HepG2 (cell line): ENCODE data around the gene TLR9. TPM values are rescaled to one million over a fixed set of nuclear protein-coding genes. Genes with fewer than 3 reads are reported as not detected.

Experiments used
- ATF5 ChIP-seq: sonication (generic); formaldehyde crosslinking; IDR thresholded peaks from 2 replicates; pipeline ENCODE4 v1.4.0; 2020; ENCODE audit warnings: mild to moderate bottlenecking, low read depth, missing genetic modification reagents
- BCL6 ChIP-seq: IDR thresholded peaks from 2 replicates; pipeline ENCODE4 v1.6.1; 2016; ENCODE audit warnings: missing genetic modification reagents, missing compliant biosample characterization
- DBP ChIP-seq: sonication (generic); formaldehyde crosslinking; IDR thresholded peaks from 2 replicates; pipeline ENCODE4 v1.4.0; 2020; ENCODE audit warnings: missing genetic modification reagents; ENCODE audit errors: not compliant biosample characterization
- DMAP1 ChIP-seq: IDR thresholded peaks from 2 replicates; pipeline ENCODE4 v1.6.1; 2016
- EP300 ChIP-seq, 3 experiments: sonication (generic) in 1 of 3; formaldehyde crosslinking in 1 of 3; IDR thresholded peaks; 2 replicates each; pipeline versions ENCODE4 v1.5.1 to v1.6.1; 2011 to 2020; ENCODE audit warnings: low read depth in 2 of 3, low read length in 2 of 3, borderline replicate concordance in 1 of 3, improper control_type of control experiment in 1 of 3, mild to moderate bottlenecking in 1 of 3, missing genetic modification reagents in 1 of 3, moderate library complexity in 1 of 3
- HOXA3 ChIP-seq: sonication (generic); formaldehyde crosslinking; IDR thresholded peaks from 2 replicates; pipeline ENCODE4 v1.5.0; 2020; ENCODE audit warnings: missing genetic modification reagents
- JUNB ChIP-seq: sonication (generic); formaldehyde crosslinking; IDR thresholded peaks from 2 replicates; pipeline ENCODE4 v1.8.0; 2022; ENCODE audit warnings: missing genetic modification reagents, mild to moderate bottlenecking, borderline replicate concordance
- MEIS1 ChIP-seq: sonication (generic); formaldehyde crosslinking; IDR thresholded peaks from 2 replicates; pipeline ENCODE4 v1.9.0; 2021; ENCODE audit warnings: mild to moderate bottlenecking, missing genetic modification reagents, moderate library complexity, borderline replicate concordance
- NCOA2 ChIP-seq: sonication (generic); formaldehyde crosslinking; IDR thresholded peaks from 2 replicates; pipeline ENCODE4 v1.8.0; 2022; ENCODE audit warnings: inconsistent platforms
- NFKB2 ChIP-seq: sonication (generic); formaldehyde crosslinking; IDR thresholded peaks from 2 replicates; pipeline ENCODE4 v1.4.0; 2020; ENCODE audit warnings: missing genetic modification reagents, borderline replicate concordance
- NONO ChIP-seq, 2 experiments: fragments of 450-650 bp in 1 of 2; sonication (generic) in 1 of 2; formaldehyde crosslinking in 1 of 2; IDR thresholded peaks in 1 of 2; conservative IDR thresholded peaks in 1 of 2; 2 replicates each; pipeline versions ENCODE4 v1.6.1 to v1.8.0; 2017 to 2022; ENCODE audit warnings: mild to moderate bottlenecking in 1 of 2, missing genetic modification reagents in 1 of 2, moderate library complexity in 1 of 2
- RARA ChIP-seq: IDR thresholded peaks from 2 replicates; pipeline ENCODE4 v1.6.1; 2016; ENCODE audit warnings: missing genetic modification reagents, missing compliant biosample characterization
- RARG ChIP-seq: sonication (generic); formaldehyde crosslinking; IDR thresholded peaks from 2 replicates; pipeline ENCODE4 v1.4.0; 2020; ENCODE audit warnings: low read depth, mild to moderate bottlenecking, missing genetic modification reagents
- REST ChIP-seq, 2 experiments: IDR thresholded peaks; 2 replicates each; pipeline ENCODE4 v1.6.1; 2011 to 2012; ENCODE audit warnings: low read length in 2 of 2, borderline replicate concordance in 1 of 2, low read depth in 1 of 2, mild to moderate bottlenecking in 1 of 2, moderate library complexity in 1 of 2
- TFAP4 ChIP-seq: sonication (generic); IDR thresholded peaks from 2 replicates; pipeline ENCODE4 v1.6.1; 2016; ENCODE audit warnings: low read depth, borderline replicate concordance
- ZNF138 ChIP-seq: sonication (generic); formaldehyde crosslinking; IDR thresholded peaks from 2 replicates; pipeline ENCODE4 v1.5.0; 2020; ENCODE audit warnings: mild to moderate bottlenecking, low read depth, missing genetic modification reagents
- ZNF160 ChIP-seq: sonication (generic); formaldehyde crosslinking; IDR thresholded peaks from 2 replicates; pipeline ENCODE4 v1.8.0; 2022; ENCODE audit warnings: mild to moderate bottlenecking, inconsistent platforms, missing genetic modification reagents
- ZNF460 ChIP-seq: sonication (generic); formaldehyde crosslinking; IDR thresholded peaks from 2 replicates; pipeline ENCODE4 v1.5.1; 2020; ENCODE audit warnings: missing genetic modification reagents, mild to moderate bottlenecking, borderline replicate concordance
- ZNF720 ChIP-seq: sonication (generic); formaldehyde crosslinking; IDR thresholded peaks from 2 replicates; pipeline ENCODE4 v1.4.0; 2020; ENCODE audit warnings: missing genetic modification reagents
- ZNF816 ChIP-seq: sonication (generic); formaldehyde crosslinking; IDR thresholded peaks from 2 replicates; pipeline ENCODE4 v1.8.0; 2022; ENCODE audit warnings: missing genetic modification reagents, mild to moderate bottlenecking, borderline replicate concordance
- polyA plus RNA-seq, 8 experiments: library from polyadenylated mRNA; depleted of rRNA in 3 of 8; stranded (reverse) in 7 of 8; unstranded in 1 of 8; fragments of >200 nt; fragmentation: Illumina TruSeq in 4 of 8; extraction: Trizol in 4 of 8; gene quantifications; 2 replicates each; pipeline versions ENCODE4 v1.2.1 to v1.2.3, GENCODE V29; 2011 to 2016; ENCODE audit warnings: low read depth in 4 of 8, missing spikeins in 1 of 8, mixed read lengths in 1 of 8; ENCODE audit not compliant: insufficient read depth in 1 of 8
- total RNA-seq, 5 experiments: library from RNA; depleted of rRNA; stranded (reverse); fragments of >200 nt; fragmentation: Illumina TruSeq; extraction: Trizol; gene quantifications; 2 replicates each; pipeline ENCODE4 v1.2.3, GENCODE V29; 2016; ENCODE audit warnings: low read depth in 1 of 5
- TF ChIP-seq, protein P1 (sequence below): IDR thresholded peaks from 2 replicates; pipeline ENCODE4 v1.6.1; 2018; ENCODE audit warnings: missing genetic modification reagents

Gene TLR9
- total and polyA plus RNA-seq, 2 of the 13 experiments (the other 11 are each of a cell fraction or from before 2014, with no cell fraction given): not detected

GRCh38 chr3:52176951-52177700 is 48.3 kb downstream of the TLR9 start (continued):
- TF ChIP-seq TFAP4: peak; percentile 5; the same call in 1 of the 2 replicates
- TF ChIP-seq RARG (CRISPR knock-in tag): no peak
- TF ChIP-seq ZNF460 (CRISPR knock-in tag): peak; percentile 29; the same call in 1 of the 2 replicates
- TF ChIP-seq BCL6 (CRISPR knock-in tag): peak; percentile 55; the same call in 1 of the 2 replicates
- TF ChIP-seq MEIS1 (CRISPR knock-in tag): peak; percentile 82
- no peak for TF ChIP-seq JUNB (CRISPR knock-in tag)
- TF ChIP-seq REST (IDR thresholded peaks at IDR 0.05; ENCODE audit: borderline replicate concordance in 1 of 2, low read depth in 1 of 2, low read length in 2 of 2): 0 out of 4 replicates have a peak, but pooled peaks of 1 of the 2 experiments have one; percentile 24
- TF ChIP-seq, protein P1, sequence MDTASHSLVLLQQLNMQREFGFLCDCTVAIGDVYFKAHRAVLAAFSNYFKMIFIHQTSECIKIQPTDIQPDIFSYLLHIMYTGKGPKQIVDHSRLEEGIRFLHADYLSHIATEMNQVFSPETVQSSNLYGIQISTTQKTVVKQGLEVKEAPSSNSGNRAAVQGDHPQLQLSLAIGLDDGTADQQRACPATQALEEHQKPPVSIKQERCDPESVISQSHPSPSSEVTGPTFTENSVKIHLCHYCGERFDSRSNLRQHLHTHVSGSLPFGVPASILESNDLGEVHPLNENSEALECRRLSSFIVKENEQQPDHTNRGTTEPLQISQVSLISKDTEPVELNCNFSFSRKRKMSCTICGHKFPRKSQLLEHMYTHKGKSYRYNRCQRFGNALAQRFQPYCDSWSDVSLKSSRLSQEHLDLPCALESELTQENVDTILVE (CRISPR knock-in tag): peak; percentile 11; the same call in 1 of the 2 replicates
- TF ChIP-seq ZNF160 (CRISPR knock-in tag): no peak
- no peak for TF ChIP-seq ZNF138 (CRISPR knock-in tag)
- peak; percentile 65 for TF ChIP-seq NCOA2 (CRISPR knock-in tag)
- peak; percentile 70 for TF ChIP-seq HOXA3
- TF ChIP-seq ZNF720 (CRISPR knock-in tag): no peak
- TF ChIP-seq DMAP1 (CRISPR knock-in tag): peak; percentile 58; the same call in 1 of the 2 replicates
- no peak for TF ChIP-seq DBP (CRISPR knock-in tag)
- TF ChIP-seq NONO (IDR thresholded peaks at IDR 0.05): no peak
- peak; percentile 18; the same call in 1 of the 2 replicates for TF ChIP-seq NONO (CRISPR knock-in tag; conservative IDR thresholded peaks at IDR 0.05)
- TF ChIP-seq EP300 (IDR thresholded peaks at IDR 0.05; ENCODE audit: low read depth in 2 of 2, low read length in 2 of 2): peak; percentile 27 to 48; a peak in 2 of 4 replicates
- no peak for TF ChIP-seq EP300 (CRISPR knock-in tag; IDR thresholded peaks at IDR 0.05; ENCODE audit: borderline replicate concordance)
- TF ChIP-seq RARA: peak; percentile 94
- no peak for TF ChIP-seq NFKB2
- TF ChIP-seq ATF5: no peak
- peak; percentile 61; the same call in 1 of the 2 replicates for TF ChIP-seq ZNF816 (CRISPR knock-in tag)
